ENCODE data around the gene RAPGEF6.

Gene RAPGEF6

DNA sequence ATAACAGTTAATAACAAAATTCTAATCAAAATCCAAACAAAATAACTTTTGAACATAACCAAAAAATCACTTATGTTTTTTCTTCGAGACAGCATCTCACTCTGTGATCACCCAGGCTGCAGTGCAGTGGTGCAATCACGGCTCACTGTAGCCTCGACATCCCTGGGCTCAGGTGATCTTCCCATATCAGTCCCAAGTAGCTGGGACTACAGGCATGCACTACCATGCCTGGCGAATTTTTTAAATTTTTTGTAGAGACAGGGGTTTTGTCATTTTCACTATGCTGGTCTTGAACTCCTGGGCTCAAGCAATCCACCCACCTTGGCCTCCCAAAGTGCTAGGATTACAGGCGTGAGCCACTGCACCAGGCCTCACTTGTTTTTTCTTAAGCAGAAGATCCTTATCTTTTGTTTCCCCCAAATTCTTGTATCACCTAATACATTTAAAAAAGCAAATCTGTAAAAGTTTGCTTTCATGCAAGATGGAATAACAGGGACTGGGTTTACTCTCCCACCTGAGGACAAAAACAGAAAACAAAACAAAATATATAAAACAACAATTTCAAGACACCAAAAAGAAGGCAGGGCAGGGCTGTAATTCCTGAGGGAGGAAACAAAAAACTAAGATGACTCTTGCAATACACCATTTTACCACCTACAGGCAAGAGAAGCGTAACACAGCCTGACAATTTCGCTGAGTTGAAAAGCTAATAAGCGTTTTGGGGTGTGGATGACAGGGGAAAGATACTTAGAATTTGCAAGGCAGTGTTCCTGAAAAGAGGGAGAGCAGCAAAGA is 71.4 kb downstream of the RAPGEF6 start:
- DNase-seq (ENCODE audit: low read depth) = no peak
- no peak overlapping the region for H3K4me3 ChIP-seq (ENCODE audit: control insufficient read depth, low read depth, low read length)
- TF ChIP-seq, protein P1, sequence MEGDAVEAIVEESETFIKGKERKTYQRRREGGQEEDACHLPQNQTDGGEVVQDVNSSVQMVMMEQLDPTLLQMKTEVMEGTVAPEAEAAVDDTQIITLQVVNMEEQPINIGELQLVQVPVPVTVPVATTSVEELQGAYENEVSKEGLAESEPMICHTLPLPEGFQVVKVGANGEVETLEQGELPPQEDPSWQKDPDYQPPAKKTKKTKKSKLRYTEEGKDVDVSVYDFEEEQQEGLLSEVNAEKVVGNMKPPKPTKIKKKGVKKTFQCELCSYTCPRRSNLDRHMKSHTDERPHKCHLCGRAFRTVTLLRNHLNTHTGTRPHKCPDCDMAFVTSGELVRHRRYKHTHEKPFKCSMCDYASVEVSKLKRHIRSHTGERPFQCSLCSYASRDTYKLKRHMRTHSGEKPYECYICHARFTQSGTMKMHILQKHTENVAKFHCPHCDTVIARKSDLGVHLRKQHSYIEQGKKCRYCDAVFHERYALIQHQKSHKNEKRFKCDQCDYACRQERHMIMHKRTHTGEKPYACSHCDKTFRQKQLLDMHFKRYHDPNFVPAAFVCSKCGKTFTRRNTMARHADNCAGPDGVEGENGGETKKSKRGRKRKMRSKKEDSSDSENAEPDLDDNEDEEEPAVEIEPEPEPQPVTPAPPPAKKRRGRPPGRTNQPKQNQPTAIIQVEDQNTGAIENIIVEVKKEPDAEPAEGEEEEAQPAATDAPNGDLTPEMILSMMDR (conservative IDR thresholded peaks at IDR 0.05; ENCODE audit: control insufficient read depth, insufficient read depth, low read depth, low read length) = no peak

DNA sequence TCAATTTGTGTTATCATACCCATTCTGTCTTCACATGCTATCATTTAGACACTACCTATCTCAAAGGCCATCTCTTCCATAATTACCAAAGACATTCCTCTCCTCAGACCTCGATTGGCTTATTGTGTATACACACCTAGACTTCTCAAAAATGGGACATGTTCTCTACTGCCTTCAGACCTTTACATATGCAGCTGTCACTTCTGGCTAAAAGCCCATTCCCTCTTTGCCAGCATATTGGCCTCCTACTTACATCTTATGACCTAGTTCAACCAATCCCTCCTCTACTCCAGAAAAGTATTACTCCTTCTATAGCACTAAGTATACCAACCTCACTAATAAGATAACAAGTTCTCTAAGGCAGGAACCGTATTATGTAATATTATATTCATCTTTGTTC is 84.4 kb downstream of the RAPGEF6 start:
- TF ChIP-seq, protein P1 (conservative IDR thresholded peaks at IDR 0.05; ENCODE audit: control insufficient read depth, insufficient read depth, low read depth, low read length) = no peak
- DNase-seq (ENCODE audit: low read depth) = no peak
- H3K4me3 ChIP-seq (ENCODE audit: control insufficient read depth, low read depth, low read length) = no peak overlapping the region

DNA sequence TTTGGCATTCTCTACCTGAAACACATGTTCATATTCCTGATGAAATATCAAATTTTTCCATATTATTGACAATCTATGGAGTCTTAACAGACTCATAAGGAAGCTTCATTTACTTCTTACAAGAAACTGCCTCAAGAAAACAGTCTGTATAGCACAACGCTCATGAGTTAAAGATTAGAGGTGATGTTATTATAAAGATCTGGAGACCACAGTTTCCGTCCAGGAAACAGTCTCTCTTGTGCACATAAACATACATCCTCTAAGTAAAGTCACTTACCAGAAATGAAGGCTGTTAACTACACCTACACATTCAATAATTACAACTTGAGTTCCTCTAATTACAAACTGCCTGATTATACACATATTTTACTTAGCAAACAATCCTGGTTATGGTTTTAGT is 86.9 kb downstream of the RAPGEF6 start:
- TF ChIP-seq, protein P1 (conservative IDR thresholded peaks at IDR 0.05; ENCODE audit: control insufficient read depth, insufficient read depth, low read depth, low read length) = no peak
- H3K4me3 ChIP-seq (ENCODE audit: control insufficient read depth, low read depth, low read length) = no peak overlapping the region
- DNase-seq (ENCODE audit: low read depth) = no peak

DNA sequence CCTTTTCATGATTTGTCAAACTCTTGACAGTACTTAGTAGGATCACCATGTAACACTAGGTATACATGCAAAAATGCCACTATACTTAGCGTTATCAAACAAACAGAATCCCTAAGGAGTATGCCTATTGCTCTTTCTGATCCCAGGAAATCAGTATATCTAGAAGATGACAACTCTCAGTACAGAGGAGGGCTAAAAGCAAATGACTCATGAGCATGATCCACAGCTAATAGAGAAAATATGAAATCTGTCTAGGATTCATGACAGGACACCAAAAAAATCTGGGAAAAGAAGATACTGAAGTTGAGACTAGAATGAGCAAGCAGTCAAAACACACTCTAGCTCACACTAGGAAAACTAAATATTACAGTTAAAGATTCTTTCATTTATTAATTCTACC is 89.2 kb downstream of the RAPGEF6 start:
- peak; percentile 78 for DNase-seq (ENCODE audit: low read depth)
- H3K4me3 ChIP-seq (ENCODE audit: control insufficient read depth, low read depth, low read length) = no peak overlapping the region

DNA sequence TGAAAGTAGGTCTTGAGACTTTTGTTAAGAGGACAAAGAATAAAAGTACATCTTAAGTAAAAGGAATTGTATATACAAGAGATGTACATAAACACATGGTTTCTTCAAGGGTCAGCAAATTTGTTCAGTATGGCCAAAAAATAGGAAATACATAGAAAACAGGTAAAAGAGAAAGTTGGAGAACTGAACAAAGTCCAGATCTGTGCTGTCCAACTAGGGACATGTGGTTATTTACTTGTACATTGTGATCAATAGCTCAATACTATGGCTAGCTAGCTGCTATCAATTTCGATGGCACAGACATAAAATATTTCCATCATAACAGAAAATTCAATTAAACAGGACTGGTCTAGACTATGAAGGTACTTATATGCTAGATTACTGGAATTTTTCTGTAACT is 92.3 kb downstream of the RAPGEF6 start:
- TF ChIP-seq, protein P1 (conservative IDR thresholded peaks at IDR 0.05; ENCODE audit: control insufficient read depth, insufficient read depth, low read depth, low read length) = no peak
- H3K4me3 ChIP-seq (ENCODE audit: control insufficient read depth, low read depth, low read length) = no peak overlapping the region
- no peak for DNase-seq (ENCODE audit: low read depth)

More for the DNA sequence above, 89.2 kb downstream of the RAPGEF6 start:
- TF ChIP-seq, protein P1 (conservative IDR thresholded peaks at IDR 0.05; ENCODE audit: control insufficient read depth, insufficient read depth, low read depth, low read length) = no peak

DNA sequence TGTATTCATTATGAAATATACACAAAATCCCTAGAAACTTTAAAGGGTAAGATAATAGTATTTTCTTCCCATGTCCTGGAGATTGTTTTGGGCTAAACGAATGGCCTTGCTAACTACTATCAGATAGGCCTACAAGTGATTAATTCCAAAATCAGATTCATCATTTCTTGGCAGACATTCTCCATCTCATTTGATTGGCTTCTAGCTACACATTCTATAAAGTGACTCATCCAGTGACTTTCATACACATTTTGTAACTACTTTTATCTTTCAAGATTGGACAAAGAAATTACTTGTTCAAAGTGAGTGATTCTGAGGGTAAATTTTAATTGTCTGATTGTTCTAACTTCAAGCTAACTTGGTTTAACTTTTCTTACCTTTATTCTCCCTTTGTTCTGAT is 93.3 kb downstream of the RAPGEF6 start:
- no peak overlapping the region for H3K4me3 ChIP-seq (ENCODE audit: control insufficient read depth, low read depth, low read length)
- peak; percentile 81 for DNase-seq (ENCODE audit: low read depth)
- TF ChIP-seq, protein P1 (conservative IDR thresholded peaks at IDR 0.05; ENCODE audit: control insufficient read depth, insufficient read depth, low read depth, low read length) = no peak

All from fibroblast of mammary gland (primary cell).